NCI-H774 (cell line): Measurements from ENCODE around the gene ZBTB22.
"Not testable (repeated sequence)": the region's sequence is repeated elsewhere in the genome, so short reads cannot be mapped to it uniquely, and the experiment has no call there.

Source experiments
- DNase-seq: peaks from one replicate; lab custom pipeline; 2025; lab: John Stamatoyannopoulos, UW

Gene ZBTB22

DNA sequence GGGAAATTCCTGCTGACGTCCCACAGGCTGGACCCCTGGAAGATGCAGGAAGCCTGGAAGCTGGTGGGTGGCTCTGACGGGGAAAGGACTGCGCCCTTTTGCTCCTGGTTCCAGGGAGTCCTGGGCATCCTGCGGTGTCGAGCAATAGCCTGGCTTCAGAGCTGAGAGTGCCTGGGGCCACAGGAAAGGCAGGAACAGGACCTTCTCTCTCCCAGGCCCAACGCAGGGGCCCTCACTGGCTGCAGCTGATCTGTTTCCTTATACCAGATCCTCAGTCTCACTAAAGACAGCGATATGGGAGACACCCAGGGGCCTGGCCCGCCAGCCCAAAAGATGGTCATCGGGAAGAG, 39.2 kb downstream of the ZBTB22 start:
- no peak for DNase-seq

DNA sequence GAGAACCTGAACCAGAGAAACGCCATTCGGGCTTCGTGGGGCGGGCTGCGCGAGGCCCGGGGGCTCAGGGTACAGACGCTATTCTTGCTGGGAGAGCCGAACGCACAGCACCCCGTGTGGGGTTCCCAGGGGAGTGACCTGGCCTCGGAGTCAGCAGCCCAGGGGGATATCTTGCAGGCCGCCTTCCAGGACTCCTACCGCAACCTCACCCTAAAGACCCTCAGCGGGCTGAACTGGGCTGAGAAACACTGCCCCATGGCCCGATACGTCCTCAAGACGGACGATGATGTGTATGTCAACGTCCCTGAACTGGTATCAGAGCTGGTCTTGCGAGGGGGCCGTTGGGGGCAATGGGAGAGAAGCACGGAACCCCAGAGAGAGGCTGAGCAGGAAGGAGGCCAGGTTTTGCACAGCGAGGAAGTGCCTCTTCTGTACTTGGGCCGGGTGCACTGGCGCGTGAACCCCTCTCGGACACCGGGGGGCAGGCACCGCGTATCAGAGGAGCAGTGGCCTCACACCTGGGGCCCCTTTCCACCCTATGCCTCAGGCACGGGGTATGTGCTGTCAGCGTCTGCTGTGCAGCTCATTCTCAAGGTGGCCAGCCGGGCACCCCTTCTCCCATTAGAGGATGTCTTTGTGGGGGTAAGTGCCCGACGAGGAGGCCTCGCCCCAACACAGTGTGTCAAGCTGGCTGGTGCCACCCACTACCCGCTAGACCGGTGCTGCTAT, 39.7 kb downstream of the ZBTB22 start:
- no peak for DNase-seq

DNA sequence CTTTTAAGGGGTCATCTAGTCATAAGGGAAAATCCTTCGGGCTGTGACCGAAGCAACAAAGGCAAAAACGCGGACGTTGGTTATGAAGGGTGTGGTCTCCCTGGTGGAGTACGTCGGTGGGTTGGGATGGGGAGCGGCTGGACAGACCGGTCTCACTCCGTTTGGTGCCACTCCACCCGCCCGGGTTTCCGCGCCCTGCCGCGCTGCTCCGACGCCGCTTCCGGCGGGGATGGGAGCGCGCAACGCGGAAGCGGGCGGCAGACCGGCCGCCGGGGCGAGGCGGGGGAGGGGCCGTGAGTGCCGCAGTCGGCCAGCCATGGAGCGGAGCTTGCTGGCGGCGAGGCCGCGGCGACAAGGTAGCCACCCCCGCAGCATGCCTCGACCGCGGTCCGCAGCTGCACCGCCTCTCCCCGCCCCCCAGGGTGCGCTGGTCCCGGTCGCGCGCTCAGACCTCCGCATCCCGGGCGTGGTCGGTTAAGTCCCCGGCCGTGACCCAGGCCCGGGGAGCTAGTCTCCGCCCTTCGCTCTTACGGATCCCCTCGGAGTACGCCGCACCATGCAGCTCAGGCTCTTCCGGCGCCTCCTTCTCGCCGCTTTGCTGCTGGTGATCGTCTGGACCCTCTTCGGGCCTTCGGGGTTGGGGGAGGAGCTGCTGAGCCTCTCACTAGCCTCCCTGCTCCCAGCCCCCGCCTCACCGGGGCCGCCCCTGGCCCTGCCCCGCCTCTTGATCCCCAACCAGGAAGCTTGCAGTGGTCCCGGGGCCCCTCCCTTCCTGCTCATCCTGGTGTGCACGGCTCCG, 40.5 kb downstream of the ZBTB22 start, which contains the start of gene B3GALT4:
Gene B3GALT4, plus strand, starts transcription at position 260 of the 799 bp plus-strand sequence. Its CDS starts 297 bp downstream, at position 557.
- peak; percentile 75 for DNase-seq

DNA sequence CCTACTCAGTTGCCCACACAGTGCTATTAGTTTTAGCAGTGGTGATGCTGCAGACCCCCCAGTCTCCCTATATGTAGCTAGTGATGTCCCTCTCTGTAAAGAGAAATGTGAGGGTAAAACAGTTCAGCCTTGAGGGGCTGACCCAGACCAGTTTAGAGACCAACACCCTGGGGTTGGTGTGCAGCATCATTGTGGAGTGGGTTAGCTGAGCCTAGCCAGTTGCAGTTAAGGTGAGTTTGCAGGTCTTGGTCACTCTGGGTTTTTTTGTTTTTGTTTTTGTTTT, 41.0 kb downstream of the ZBTB22 start:
- DNase-seq: no peak

DNA sequence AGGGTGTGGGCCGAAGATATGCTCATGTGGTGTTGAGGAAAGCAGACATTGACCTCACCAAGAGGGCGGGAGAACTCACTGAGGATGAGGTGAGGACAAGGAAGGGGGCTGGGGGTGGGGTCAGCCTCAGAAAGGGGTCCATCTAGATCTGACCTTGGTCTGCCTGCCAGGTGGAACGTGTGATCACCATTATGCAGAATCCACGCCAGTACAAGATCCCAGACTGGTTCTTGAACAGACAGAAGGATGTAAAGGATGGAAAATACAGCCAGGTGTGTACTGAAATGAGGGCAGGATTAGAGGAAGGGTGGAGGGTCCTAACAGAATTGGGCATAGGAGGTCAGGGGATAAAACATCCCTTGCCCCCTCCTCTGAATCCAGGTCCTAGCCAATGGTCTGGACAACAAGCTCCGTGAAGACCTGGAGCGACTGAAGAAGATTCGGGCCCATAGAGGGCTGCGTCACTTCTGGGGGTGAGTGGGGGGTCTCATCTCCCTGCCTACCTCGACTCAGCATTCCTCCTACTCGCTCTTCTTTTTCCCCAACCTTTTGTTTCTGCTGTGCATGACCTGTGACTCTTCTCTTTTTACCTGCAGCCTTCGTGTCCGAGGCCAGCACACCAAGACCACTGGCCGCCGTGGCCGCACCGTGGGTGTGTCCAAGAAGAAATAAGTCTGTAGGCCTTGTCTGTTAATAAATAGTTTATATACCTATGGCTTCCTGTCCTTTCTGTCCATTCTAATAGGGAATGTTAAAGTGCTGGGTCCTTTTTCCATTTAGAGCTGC, 41.6 kb downstream of the ZBTB22 start:
- DNase-seq: not testable (repeated sequence)

DNA sequence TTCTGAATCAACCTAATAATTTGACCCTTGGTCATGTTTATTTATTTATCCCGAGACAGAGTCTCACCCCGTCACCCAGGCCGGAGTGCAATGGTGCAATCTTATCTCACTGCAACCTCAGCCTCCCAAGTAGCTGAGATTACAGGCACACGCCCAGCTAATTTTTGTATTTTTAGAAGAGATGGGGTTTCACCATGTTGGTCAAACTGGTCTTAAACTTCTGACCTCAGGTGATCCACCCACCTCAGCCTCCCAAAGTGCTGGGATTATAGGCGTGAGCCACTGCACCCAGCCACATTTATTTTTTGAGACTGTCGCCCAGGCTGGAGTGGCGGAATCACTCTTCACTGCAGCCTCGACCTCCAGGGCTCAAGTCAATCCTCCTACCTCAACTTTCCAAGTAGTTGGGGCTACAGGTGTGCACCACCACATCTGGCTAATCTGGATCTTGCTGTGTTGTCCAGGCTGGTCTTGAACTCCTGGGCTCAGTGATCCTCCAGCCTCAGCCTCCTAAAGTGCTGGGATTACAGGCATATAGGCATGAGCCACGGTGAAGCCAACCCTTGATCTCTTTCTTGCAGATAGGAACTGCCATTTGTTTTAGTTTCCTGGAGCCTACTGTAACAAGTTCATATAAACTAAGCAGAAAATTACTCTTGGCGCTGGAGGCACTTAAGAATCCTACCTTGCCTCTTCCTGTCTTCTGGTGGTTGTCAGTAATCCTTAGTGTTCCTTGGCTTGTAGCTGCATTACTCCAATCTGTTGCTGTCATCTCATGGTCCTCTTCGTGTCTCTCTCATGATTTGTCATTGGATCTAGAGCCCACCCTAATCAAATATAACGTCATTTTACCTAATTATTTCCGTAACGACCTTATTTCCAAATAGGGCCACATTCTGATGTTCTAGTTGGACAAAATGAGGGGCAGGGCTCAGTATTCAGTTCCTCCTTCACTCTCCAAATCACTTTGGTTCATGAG, 43.3 kb downstream of the ZBTB22 start:
- no peak for DNase-seq

DNA sequence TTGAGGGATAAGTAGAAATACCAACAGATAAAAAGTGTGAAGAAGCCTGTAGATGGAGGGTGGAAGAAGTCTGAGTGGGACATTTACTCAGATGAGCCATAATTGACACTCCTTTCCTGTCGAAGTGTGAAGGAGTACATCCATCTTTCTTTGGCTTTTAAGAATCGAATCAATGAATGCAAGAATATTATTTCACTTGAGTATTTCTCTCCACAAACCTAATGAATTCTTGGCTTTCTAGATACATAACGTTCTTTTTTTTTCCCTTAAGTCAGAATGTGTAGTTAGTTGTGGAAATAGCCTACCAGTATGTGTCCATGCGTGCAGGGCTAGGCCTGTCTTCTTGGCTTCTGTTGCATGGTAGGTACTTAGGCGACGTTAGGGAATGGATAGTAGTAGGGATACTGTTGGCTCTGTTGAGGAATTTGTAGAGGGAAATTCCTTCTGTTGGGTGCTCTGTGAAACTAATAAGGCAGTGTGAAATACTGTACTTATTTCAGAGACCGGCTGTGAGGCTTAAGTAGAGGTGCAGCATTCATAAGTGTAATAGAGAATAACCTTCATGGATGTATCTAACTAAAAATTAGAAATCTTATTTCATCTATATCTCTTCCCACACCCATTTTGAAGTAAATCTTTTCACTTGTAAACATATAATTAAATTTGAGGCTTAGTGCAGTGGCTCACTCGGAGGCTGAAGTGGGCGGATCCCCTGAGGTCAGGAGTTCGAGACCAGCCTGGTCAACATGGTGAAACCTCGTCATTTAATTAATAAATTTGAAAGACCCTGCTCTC, 44.2 kb downstream of the ZBTB22 start:
- DNase-seq: no peak

DNA sequence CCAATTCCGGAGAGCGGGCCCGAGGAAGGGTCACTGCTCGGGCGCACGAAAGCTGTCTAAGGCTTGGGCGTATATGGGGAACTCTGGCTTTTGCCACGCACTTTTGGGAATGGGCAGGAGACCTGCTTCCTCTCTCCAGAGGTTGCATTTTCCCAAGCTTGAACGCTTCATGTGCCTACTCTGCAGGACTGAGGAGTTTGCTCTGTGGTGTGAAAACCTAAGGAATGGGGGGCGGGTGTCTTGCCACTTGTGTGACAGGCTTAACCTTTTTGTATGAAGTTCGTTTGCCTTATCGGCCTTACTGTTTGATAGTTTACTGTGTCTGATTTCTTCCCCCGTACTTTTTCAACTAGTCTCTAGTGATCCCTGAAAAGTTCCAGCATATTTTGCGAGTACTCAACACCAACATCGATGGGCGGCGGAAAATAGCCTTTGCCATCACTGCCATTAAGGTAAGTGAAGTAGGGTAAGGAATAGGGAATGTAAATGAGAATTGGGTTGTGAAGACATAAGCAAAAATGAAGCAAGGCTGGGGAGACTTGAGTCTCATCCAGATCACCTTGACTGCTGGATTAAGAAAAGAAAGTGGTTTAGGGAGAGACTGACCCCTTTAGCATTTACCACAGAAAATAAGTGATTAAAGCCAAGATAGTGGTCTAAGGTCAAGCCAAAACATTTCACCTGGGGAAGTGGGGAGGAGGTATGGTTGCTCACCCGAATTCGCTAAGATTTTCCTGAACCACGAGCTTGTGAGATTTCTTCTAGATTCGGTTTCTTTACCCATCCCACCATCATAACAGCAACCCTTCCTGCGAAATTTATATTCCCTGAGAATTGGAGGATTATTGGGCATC, 45.0 kb downstream of the ZBTB22 start:
- DNase-seq: no peak

DNA sequence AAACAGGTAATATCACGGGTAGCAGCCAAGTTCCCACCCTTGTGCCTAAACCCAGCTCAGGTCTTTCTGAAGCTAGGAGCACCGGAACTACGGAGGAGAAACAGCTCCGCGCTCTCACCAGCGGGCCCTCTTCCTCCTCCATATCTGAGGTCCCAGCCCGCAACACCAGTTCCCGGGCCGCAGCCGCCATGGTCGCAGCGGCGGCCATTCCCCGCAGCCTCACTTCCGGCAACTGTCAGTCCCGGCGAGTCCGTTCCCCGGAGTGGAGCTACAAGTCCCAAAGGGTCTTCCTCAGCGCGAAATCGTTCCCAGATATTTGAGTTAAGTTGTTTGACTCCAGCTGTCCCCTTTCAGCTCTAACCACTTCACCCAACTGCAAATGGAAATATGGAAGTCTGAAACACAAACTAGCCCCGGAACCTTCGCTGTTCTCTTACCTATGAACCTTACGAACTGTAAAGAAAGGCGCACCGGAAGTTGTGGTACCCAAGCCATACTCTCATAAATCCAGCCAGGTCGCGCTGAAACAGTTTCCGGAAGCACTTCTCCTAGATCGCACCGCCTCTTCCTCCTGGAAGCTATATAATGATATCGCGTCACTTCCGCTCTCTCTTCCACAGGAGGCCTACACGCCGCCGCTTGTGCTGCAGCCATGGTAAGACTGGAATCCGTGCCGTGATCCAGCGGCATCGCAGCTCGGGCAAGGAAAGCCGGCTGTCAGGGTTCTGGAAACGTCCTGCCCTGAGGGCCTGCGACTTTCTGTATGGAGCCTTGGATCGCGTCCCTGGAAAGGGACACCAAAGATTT, 45.9 kb downstream of the ZBTB22 start, which contains the start of the genes RPS18 and VPS52:
Gene RPS18, plus strand, starts transcription at position 608 of the 807 bp plus-strand sequence. Its CDS starts 45 bp downstream, at position 653.
Gene VPS52, minus strand, starts transcription at position 409 of the 807 bp plus-strand sequence. Its CDS starts 201 bp downstream, at position 208.
- DNase-seq: peak; percentile 97

DNA sequence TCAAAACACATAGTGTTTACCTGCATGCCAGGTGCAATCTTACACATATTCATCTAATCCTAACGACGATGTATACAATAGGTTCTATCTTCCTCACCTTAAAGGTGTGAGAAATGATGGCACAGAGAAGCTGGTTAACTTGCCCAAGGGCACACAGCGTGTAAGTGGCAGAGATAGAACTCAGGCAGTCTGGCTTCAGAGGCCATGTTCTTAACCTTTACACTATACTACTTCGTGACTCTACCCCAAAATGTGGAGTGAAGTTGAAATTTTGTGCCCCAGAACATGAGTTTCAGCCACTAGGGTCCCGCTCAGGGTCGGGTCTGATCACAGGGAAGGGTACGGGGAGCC, 46.5 kb downstream of the ZBTB22 start:
- no peak for DNase-seq
